Smooth muscle cell of the pulmonary artery (primary cell): ENCODE measurements around the gene GOLGA6B. TPM values are rescaled to one million over a fixed set of nuclear protein-coding genes. Genes with fewer than 3 reads are reported as not detected.

Source experiments
- total RNA-seq: library from RNA; depleted of rRNA; stranded (reverse); fragments of >200 nt; gene quantifications from 2 replicates; pipeline ENCODE4 v1.2.3, GENCODE V29; 2014

GOLGA6B gene, protein sequence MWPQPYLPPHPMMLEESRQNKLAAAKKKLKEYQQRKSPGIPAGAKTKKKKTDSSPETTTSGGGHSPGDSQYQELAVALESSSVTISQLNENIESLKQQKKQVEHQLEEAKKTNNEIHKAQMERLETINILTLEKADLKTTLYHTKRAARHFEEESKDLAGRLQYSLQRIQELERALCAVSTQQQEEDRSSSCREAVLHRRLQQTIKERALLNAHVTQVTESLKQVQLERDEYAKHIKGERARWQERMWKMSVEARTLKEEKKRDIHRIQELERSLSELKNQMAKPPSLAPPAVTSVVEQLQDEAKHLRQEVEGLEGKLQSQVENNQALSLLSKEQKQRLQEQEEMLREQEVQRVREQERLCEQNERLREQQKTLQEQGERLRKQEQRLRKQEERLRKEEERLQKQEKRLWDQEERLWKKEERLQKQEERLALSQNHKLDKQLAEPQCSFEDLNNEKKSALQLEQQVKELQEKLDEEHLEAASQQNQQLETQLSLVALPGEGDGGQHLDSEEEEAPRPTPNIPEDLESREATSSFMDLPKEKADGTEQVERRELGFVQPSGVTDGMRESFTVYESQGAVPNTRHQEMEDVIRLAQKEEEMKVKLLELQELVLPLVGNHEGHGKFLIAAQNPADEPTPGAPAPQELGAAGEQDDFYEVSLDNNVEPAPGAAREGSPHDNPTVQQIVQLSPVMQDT
- total RNA-seq: not detected in 2 replicates

DNA sequence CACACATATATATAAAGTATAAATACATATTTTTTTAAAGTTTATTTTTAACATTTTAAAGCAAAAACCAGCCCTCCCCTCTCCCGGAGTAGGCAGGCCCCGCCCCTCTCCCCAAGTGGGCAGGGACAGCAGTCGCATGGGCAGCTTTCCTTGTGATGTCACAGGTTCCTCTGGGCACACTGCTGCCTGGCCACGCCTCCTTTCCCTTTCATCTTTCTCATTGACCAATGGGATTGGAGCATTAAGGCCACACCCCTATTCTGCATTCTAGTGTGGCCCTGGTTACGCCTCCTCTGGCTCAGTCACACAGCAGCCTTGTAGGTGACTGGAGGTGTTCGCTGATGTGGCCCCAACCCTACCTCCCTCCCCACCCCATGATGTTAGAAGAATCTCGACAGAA lies at the start of gene GOLGA6B:
Gene GOLGA6B, plus strand, starts transcription at position 301 of the 400 bp plus-strand sequence. Its CDS starts 41 bp downstream, at position 342.

GRCh38 chr15:72685925-72686794 lies 31.7 kb downstream of the GOLGA6B start, which contains the start of the genes BBS4 and HIGD2B:
TSS of gene BBS4 (plus strand) at chr15:72686207. CDS start at chr15:72686228, 21 bp downstream.
TSS of gene HIGD2B (minus strand) at chr15:72686182. CDS start at chr15:72676374, 9,808 bp downstream.

Other genes with a start within 250 kb of the GOLGA6B start
- 72.7 and 81.4 TPM in 2 replicates for gene ARIH1, start 180.4 kb upstream of the GOLGA6B start, total RNA-seq
- 0.10 TPM in 1 of 2 replicates, not detected in the other for gene HIGD2B, start 31.5 kb downstream of the GOLGA6B start, total RNA-seq
- 18.8 and 19.2 TPM in 2 replicates for gene BBS4, start 31.5 kb downstream of the GOLGA6B start, total RNA-seq
- gene ADPGK, start 129.1 kb downstream of the GOLGA6B start, total RNA-seq: 69.8 and 70.4 TPM in 2 replicates